H9 (cell line): ENCODE data around the gene MAML3. TPM values are rescaled to one million over a fixed set of nuclear protein-coding genes. Genes with fewer than 3 reads are reported as not detected.

Experiments used
- DNase-seq: peaks from one replicate; pipeline ENCODE4 v3.0.0-alpha.2; 2017
- H2AFZ ChIP-seq: one replicate; pipeline ENCODE4 v1.6.1; 2013; ENCODE audit warnings: mild to moderate bottlenecking, low read length, control low read depth, moderate library complexity
- H2AK5ac ChIP-seq: 2 replicates; pipeline ENCODE4 v1.6.1; 2013; ENCODE audit warnings: low read length, control low read depth, mixed read lengths; ENCODE audit not compliant: insufficient read length
- H2BK120ac ChIP-seq: one replicate; pipeline ENCODE4 v1.6.1; 2013; ENCODE audit warnings: low read depth, mild to moderate bottlenecking, low read length, control low read depth, inconsistent platforms; ENCODE audit not compliant: poor library complexity, severe bottlenecking
- H2BK12ac ChIP-seq: 2 replicates; pipeline ENCODE4 v1.6.1; 2013; ENCODE audit warnings: low read length, control low read depth, mixed read lengths, low read depth; ENCODE audit not compliant: insufficient read length
- H2BK15ac ChIP-seq: 2 replicates; pipeline ENCODE4 v1.6.1; 2013; ENCODE audit warnings: low read depth, low read length, control low read depth
- H2BK20ac ChIP-seq: one replicate; pipeline ENCODE4 v1.6.1; 2013; ENCODE audit warnings: low read depth, mild to moderate bottlenecking, low read length, control low read depth, inconsistent platforms; ENCODE audit not compliant: poor library complexity, severe bottlenecking
- H2BK5ac ChIP-seq: 2 replicates; pipeline ENCODE4 v1.6.1; 2013; ENCODE audit warnings: low read length, control low read depth, mixed read lengths; ENCODE audit not compliant: insufficient read length
- H3K14ac ChIP-seq: 2 replicates; pipeline ENCODE4 v1.6.1; 2013; ENCODE audit warnings: low read length, control low read depth; ENCODE audit not compliant: insufficient read depth
- H3K18ac ChIP-seq: 2 replicates; pipeline ENCODE4 v1.6.1; 2013; ENCODE audit warnings: low read depth, mild to moderate bottlenecking, mixed read lengths, low read length, control low read depth; ENCODE audit not compliant: insufficient read length
- H3K23ac ChIP-seq: 2 replicates; pipeline ENCODE4 v1.6.1; 2013; ENCODE audit warnings: low read length, control low read depth, mixed read lengths, low read depth; ENCODE audit not compliant: insufficient read length
- H3K23me2 ChIP-seq: 2 replicates; pipeline ENCODE4 v1.6.1; 2013; ENCODE audit warnings: low read depth, mild to moderate bottlenecking, mixed read lengths, low read length, control low read depth; ENCODE audit not compliant: insufficient read length, poor library complexity, severe bottlenecking
- H3K27ac ChIP-seq: 2 replicates; pipeline ENCODE4 v1.5.1; 2013; ENCODE audit warnings: low read length, control low read depth, mixed read lengths, low read depth; ENCODE audit not compliant: insufficient read length
- H3K27me3 ChIP-seq: 2 replicates; pipeline ENCODE4 v1.6.1; 2013; ENCODE audit warnings: low read length, control low read depth, inconsistent platforms; ENCODE audit not compliant: insufficient read depth
- H3K4ac ChIP-seq: 2 replicates; pipeline ENCODE4 v1.6.1; 2013; ENCODE audit warnings: low read depth, mild to moderate bottlenecking, control low read depth, inconsistent platforms, low read length, moderate library complexity
- H3K4me1 ChIP-seq: 2 replicates; pipeline ENCODE4 v1.6.1; 2013; ENCODE audit warnings: low read length, control low read depth, inconsistent platforms; ENCODE audit not compliant: insufficient read depth
- H3K4me2 ChIP-seq: 2 replicates; pipeline ENCODE4 v1.6.1; 2013; ENCODE audit warnings: low read length, control low read depth, mixed read lengths; ENCODE audit not compliant: insufficient read length, insufficient read depth
- H3K56ac ChIP-seq: 2 replicates; pipeline ENCODE4 v1.6.1; 2013; ENCODE audit warnings: low read depth, mild to moderate bottlenecking, mixed read lengths, low read length, control low read depth; ENCODE audit not compliant: insufficient read length
- H3K79me1 ChIP-seq: 2 replicates; pipeline ENCODE4 v1.6.1; 2013; ENCODE audit warnings: low read depth, mild to moderate bottlenecking, moderate library complexity, low read length, control low read depth, inconsistent platforms; ENCODE audit not compliant: insufficient read depth, poor library complexity, severe bottlenecking
- H3K79me2 ChIP-seq: 2 replicates; pipeline ENCODE4 v1.6.1; 2013; ENCODE audit warnings: low read length, control low read depth, inconsistent platforms; ENCODE audit not compliant: insufficient read depth
- H3K9ac ChIP-seq: 2 replicates; pipeline ENCODE4 v1.6.1; 2013; ENCODE audit warnings: low read length, control low read depth, mixed read lengths; ENCODE audit not compliant: insufficient read length; ENCODE audit errors: extremely low read depth
- H3K9me3 ChIP-seq: one replicate; pipeline ENCODE4 v1.6.1; 2013; ENCODE audit warnings: low read depth, low read length, inconsistent platforms; ENCODE audit not compliant: control insufficient read depth
- H3T11ph ChIP-seq: one replicate; pipeline ENCODE4 v1.6.1; 2013; ENCODE audit warnings: mild to moderate bottlenecking, low read length, control low read depth, inconsistent platforms
- H4K20me1 ChIP-seq: one replicate; pipeline ENCODE4 v1.6.1; 2013; ENCODE audit not compliant: control insufficient read depth, insufficient read length, insufficient read depth
- H4K5ac ChIP-seq: 2 replicates; pipeline ENCODE4 v1.6.1; 2013; ENCODE audit warnings: low read depth, mild to moderate bottlenecking, mixed read lengths, low read length, control low read depth; ENCODE audit not compliant: insufficient read length
- H4K8ac ChIP-seq: replicated peaks from 2 replicates; pipeline ENCODE4 v1.6.1; 2013; ENCODE audit warnings: low read length, control low read depth, mixed read lengths, low read depth; ENCODE audit not compliant: insufficient read length
- H4K91ac ChIP-seq: 2 replicates; pipeline ENCODE4 v1.6.1; 2013; ENCODE audit warnings: low read depth, mild to moderate bottlenecking, moderate library complexity, mixed read lengths, low read length, control low read depth; ENCODE audit not compliant: insufficient read length
- H3K27ac Mint-ChIP-seq, 3 experiments: 2 replicates in 2 of 3; 3 replicates in 1 of 3; pipeline ENCODE4 v1.8.0; 2020 to 2021; ENCODE audit warnings: mixed read lengths in 3 of 3, mild to moderate bottlenecking in 1 of 3, moderate library complexity in 1 of 3
- H3K27me3 Mint-ChIP-seq: 2 replicates; pipeline ENCODE4 v1.8.0; 2021; ENCODE audit warnings: low read depth, mild to moderate bottlenecking, moderate library complexity, mixed read lengths
- H3K36me3 Mint-ChIP-seq, 3 experiments: 2 replicates in 2 of 3; 3 replicates in 1 of 3; pipeline ENCODE4 v1.8.0; 2020 to 2021; ENCODE audit warnings: low read depth in 3 of 3, mixed read lengths in 3 of 3; ENCODE audit not compliant: insufficient read depth in 1 of 3
- H3K4me1 Mint-ChIP-seq, 2 experiments: 2 replicates each; pipeline ENCODE4 v1.8.0; 2020; ENCODE audit warnings: mixed read lengths in 2 of 2
- H3K4me3 Mint-ChIP-seq, 2 experiments: 2 replicates in 1 of 2; 3 replicates in 1 of 2; pipeline ENCODE4 v1.8.0; 2020 to 2021; ENCODE audit warnings: mild to moderate bottlenecking in 2 of 2, mixed read lengths in 2 of 2, moderate library complexity in 1 of 2
- H3K9me3 Mint-ChIP-seq, 2 experiments: 2 replicates in 1 of 2; 3 replicates in 1 of 2; pipeline ENCODE4 v1.8.0; 2020; ENCODE audit warnings: mild to moderate bottlenecking in 2 of 2, mixed read lengths in 2 of 2, moderate library complexity in 1 of 2
- CTCF ChIP-seq: fragments of 200-600 bp; sonication (generic); conservative IDR thresholded peaks from 3 replicates; pipeline ENCODE4 v1.8.0; 2021; ENCODE audit warnings: antibody characterized with exemption, mild to moderate bottlenecking
- total RNA-seq: library from RNA; stranded (reverse); gene quantifications from 2 replicates; pipeline ENCODE4 v1.2.1, GENCODE V29; 2021

MAML3 gene
- total RNA-seq, 1 experiment from 2014 or later, result 3.9 TPM

- Mint-ChIP-seq H3K27ac (peak overlapping the region in 1 of 3 experiments; percentile 60; a peak in 2 of 7 replicates), H3K4me3 (no peak overlapping the region), H3K36me3 (peaks cover 0 to 2% (median 0%) of the 10 kb centered on the region in 3 experiments; a peak in 1 of 7 replicates), H3K9me3 (no peaks in the 10 kb centered on the region; a peak in 1 of 5 replicates), H3K4me1 (peaks cover 51 to 58% of the 10 kb centered on the region in 2 experiments), H3K27me3 (no peaks in the 10 kb centered on the region)
- no peak overlapping the region for H3K4ac ChIP-seq
- no peak overlapping the region for H4K91ac ChIP-seq
- no peak overlapping the region for H2BK120ac ChIP-seq
- no peaks in the 10 kb centered on the region for H3K27me3 ChIP-seq
- H2AK5ac ChIP-seq, result no peak overlapping the region
- no peak overlapping the region for H4K5ac ChIP-seq
- H3K4me1 ChIP-seq, result peaks cover 2% of the 10 kb centered on the region; the same call in 1 of the 2 replicates
- no peak overlapping the region for H3K14ac ChIP-seq
- no peak overlapping the region for H2BK12ac ChIP-seq
- no peaks in the 10 kb centered on the region for H3K79me2 ChIP-seq
- no peak for TF ChIP-seq CTCF
- H2BK5ac ChIP-seq, result no peak overlapping the region
- no peak overlapping the region for H3K56ac ChIP-seq
- no peak overlapping the region for H4K8ac ChIP-seq
- H3T11ph ChIP-seq, result no peak overlapping the region
- H3K79me1 ChIP-seq, result no peaks in the 10 kb centered on the region
- H3K23me2 ChIP-seq, result no peaks in the 10 kb centered on the region
- no peak overlapping the region for H3K18ac ChIP-seq
- no peaks in the 10 kb centered on the region for H3K9me3 ChIP-seq
- no peak overlapping the region for H3K23ac ChIP-seq
- no peak overlapping the region for H2BK20ac ChIP-seq
- H4K20me1 ChIP-seq, result no peaks in the 10 kb centered on the region
- no peak overlapping the region for H3K4me2 ChIP-seq
- no peak overlapping the region for H3K27ac ChIP-seq
- no peak for DNase-seq
- H3K9ac ChIP-seq, result no peak overlapping the region
- H2BK15ac ChIP-seq, result no peak overlapping the region
- no peak overlapping the region for H2AFZ ChIP-seq
Measured at GRCh38 chr4:139847602-139848001, 306.4 kb downstream of the MAML3 start.
